ENCODE data around the gene KDF1. TPM values are rescaled to one million over a fixed set of nuclear protein-coding genes. Genes with fewer than 3 reads are reported as not detected.

KDF1 gene
- total and polyA plus RNA-seq, 2 of the 13 experiments (the other 11 are each of a cell fraction or from before 2014, with no cell fraction given): 1.9 to 4.9 TPM

- TF ChIP-seq ASH2L (IDR thresholded peaks at IDR 0.05; ENCODE audit: insufficient read length, low read depth, low read length): no peak
- 0 out of 2 replicates have a peak, but pooled peaks have one; percentile 65 for TF ChIP-seq DNMT3B (CRISPR knock-in tag; conservative IDR thresholded peaks at IDR 0.05)
- TF ChIP-seq PHF5A (CRISPR knock-in tag; IDR thresholded peaks at IDR 0.05; ENCODE audit: low read depth, unreplicated experiment): no peak
- peak; percentile 75; the same call in 1 of the 2 replicates for TF ChIP-seq FOXO1 (CRISPR knock-in tag; IDR thresholded peaks at IDR 0.05)
- TF ChIP-seq ZNF768 (CRISPR knock-in tag; IDR thresholded peaks at IDR 0.05): peak; percentile 35
- peak; percentile 50; the same call in 1 of the 2 replicates for TF ChIP-seq HDAC1 (CRISPR knock-in tag; IDR thresholded peaks at IDR 0.05)
- TF ChIP-seq ZUFSP (CRISPR knock-in tag; IDR thresholded peaks at IDR 0.05; ENCODE audit: borderline replicate concordance): no peak
- TF ChIP-seq CERS6 (CRISPR knock-in tag; IDR thresholded peaks at IDR 0.05): no peak
- TF ChIP-seq SALL2 (CRISPR knock-in tag; IDR thresholded peaks at IDR 0.05): 0 out of 2 replicates have a peak, but pooled peaks have one; percentile 28
- TF ChIP-seq TOE1 (CRISPR knock-in tag; IDR thresholded peaks at IDR 0.05): no peak
- 0 out of 2 replicates have a peak, but pooled peaks have one; percentile 40 for TF ChIP-seq AKAP8 (CRISPR knock-in tag; IDR thresholded peaks at IDR 0.05)
- TF ChIP-seq PREB (CRISPR knock-in tag; IDR thresholded peaks at IDR 0.05): no peak
- 0 out of 2 replicates have a peak, but pooled peaks have one; percentile 17 for TF ChIP-seq STAG1 (CRISPR knock-in tag; IDR thresholded peaks at IDR 0.05)
- 0 out of 2 replicates have a peak, but pooled peaks have one; percentile 47 for TF ChIP-seq ERF (CRISPR knock-in tag; IDR thresholded peaks at IDR 0.05)
- peak; percentile 40; the same call in 1 of the 2 replicates for TF ChIP-seq NRL (CRISPR knock-in tag; IDR thresholded peaks at IDR 0.05; ENCODE audit: borderline replicate concordance)
- TF ChIP-seq NFKB2 (CRISPR knock-in tag; IDR thresholded peaks at IDR 0.05; ENCODE audit: borderline replicate concordance): peak; percentile 67; the same call in 1 of the 2 replicates
- no peak for TF ChIP-seq ZBTB14 (CRISPR knock-in tag; IDR thresholded peaks at IDR 0.05)
- no peak; the same call in 1 of the 2 replicates for TF ChIP-seq ZNF430 (CRISPR knock-in tag; IDR thresholded peaks at IDR 0.05)
- TF ChIP-seq THAP11 (CRISPR knock-in tag; IDR thresholded peaks at IDR 0.05): peak; percentile 41; the same call in 1 of the 2 replicates
- 0 out of 2 replicates have a peak, but pooled peaks have one; percentile 24 for TF ChIP-seq ZBTB34 (CRISPR knock-in tag; IDR thresholded peaks at IDR 0.05)
- no peak for TF ChIP-seq SMARCC2 (IDR thresholded peaks at IDR 0.05)
- TF ChIP-seq ZNF160 (CRISPR knock-in tag; IDR thresholded peaks at IDR 0.05): no peak
- peak; percentile 38; the same call in 1 of the 2 replicates for TF ChIP-seq ZNF205 (CRISPR knock-in tag; IDR thresholded peaks at IDR 0.05)
- TF ChIP-seq ZBTB8A (CRISPR knock-in tag; IDR thresholded peaks at IDR 0.05; ENCODE audit: borderline replicate concordance, low read depth): no peak
- no peak for TF ChIP-seq NFYB (CRISPR knock-in tag; IDR thresholded peaks at IDR 0.05)
These were observed 44.9 kb downstream of the KDF1 start (continued) for GRCh38 chr1:26915204-26915842.
